HCT116 (cell line): ENCODE results near the gene UBQLN1.

Source experiments
- CEBPB ChIP-seq: IDR thresholded peaks from 2 replicates; pipeline ENCODE4 v1.6.1; 2012; ENCODE audit warnings: low read depth
- ELF1 ChIP-seq: IDR thresholded peaks from 2 replicates; pipeline ENCODE4 v1.6.1; 2012; ENCODE audit warnings: low read depth, borderline replicate concordance
- EZH2 ChIP-seq: fragments of 200-600 bp; sonication (generic); IDR thresholded peaks from 2 replicates; pipeline ENCODE4 v1.6.1; 2017; ENCODE audit warnings: antibody characterized with exemption, mixed run types
- EZH2phosphoT487 ChIP-seq: fragments of 200-600 bp; IDR thresholded peaks from 2 replicates; pipeline ENCODE4 v1.6.1; 2018; ENCODE audit warnings: antibody characterized with exemption, borderline replicate concordance
- JUND ChIP-seq: IDR thresholded peaks from 2 replicates; pipeline ENCODE4 v1.6.1; 2012
- MAX ChIP-seq: IDR thresholded peaks from 2 replicates; pipeline ENCODE4 v1.6.1; 2012
- POLR2A ChIP-seq: IDR thresholded peaks from 2 replicates; pipeline ENCODE4 v1.7.0; 2011; ENCODE audit warnings: borderline replicate concordance; ENCODE audit not compliant: insufficient read depth, insufficient read length; ENCODE audit errors: extremely low read depth
- POLR2AphosphoS5 ChIP-seq: IDR thresholded peaks from 2 replicates; pipeline ENCODE4 v1.6.1; 2011; ENCODE audit warnings: mild to moderate bottlenecking, low read depth, low read length, moderate library complexity
- SIN3A ChIP-seq: IDR thresholded peaks from 2 replicates; pipeline ENCODE4 v1.6.1; 2012; ENCODE audit warnings: low read depth
- ZBTB33 ChIP-seq: IDR thresholded peaks from 2 replicates; pipeline ENCODE4 v1.6.1; 2011; ENCODE audit warnings: mild to moderate bottlenecking, low read length, moderate library complexity; ENCODE audit not compliant: insufficient replicate concordance; ENCODE audit errors: extremely low read depth
- TF ChIP-seq, protein P1 (sequence below), 3 experiments: fragments of 200-600 bp in 1 of 3; sonication (generic) in 1 of 3; IDR thresholded peaks in 2 of 3; conservative IDR thresholded peaks in 1 of 3; 2 replicates each; pipeline ENCODE4 v1.5.1; 2012 to 2017; ENCODE audit warnings: low read depth in 2 of 3, low read length in 2 of 3, antibody characterized with exemption in 1 of 3, borderline replicate concordance in 1 of 3, control low read depth in 1 of 3, mild to moderate bottlenecking in 1 of 3, mixed read lengths in 1 of 3, mixed run types in 1 of 3, moderate library complexity in 1 of 3; ENCODE audit not compliant: insufficient read depth in 1 of 3

DNA sequence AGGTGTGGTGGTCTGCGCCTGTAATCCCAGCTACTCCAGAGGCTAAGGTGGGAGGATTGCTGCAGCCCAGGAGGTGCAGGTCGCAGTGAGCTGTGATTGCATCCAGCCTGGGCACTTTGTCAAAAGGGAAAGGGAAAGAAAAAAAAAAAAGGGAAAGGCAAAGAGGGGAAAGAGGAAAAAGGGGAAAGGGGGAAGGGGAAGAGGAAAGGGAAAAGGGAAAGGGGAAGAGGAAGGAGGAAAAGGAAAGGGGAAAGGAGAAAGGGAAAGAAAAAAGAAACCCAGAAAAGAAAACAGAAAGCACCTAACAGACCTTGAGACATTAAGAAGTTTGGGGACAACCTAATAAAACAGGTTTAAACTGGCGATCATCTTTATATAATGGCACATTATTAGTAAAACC lies 44.8 kb downstream of the UBQLN1 start:
- TF ChIP-seq POLR2AphosphoS5, result no peak
- TF ChIP-seq MAX, result no peak
- TF ChIP-seq, protein P1, sequence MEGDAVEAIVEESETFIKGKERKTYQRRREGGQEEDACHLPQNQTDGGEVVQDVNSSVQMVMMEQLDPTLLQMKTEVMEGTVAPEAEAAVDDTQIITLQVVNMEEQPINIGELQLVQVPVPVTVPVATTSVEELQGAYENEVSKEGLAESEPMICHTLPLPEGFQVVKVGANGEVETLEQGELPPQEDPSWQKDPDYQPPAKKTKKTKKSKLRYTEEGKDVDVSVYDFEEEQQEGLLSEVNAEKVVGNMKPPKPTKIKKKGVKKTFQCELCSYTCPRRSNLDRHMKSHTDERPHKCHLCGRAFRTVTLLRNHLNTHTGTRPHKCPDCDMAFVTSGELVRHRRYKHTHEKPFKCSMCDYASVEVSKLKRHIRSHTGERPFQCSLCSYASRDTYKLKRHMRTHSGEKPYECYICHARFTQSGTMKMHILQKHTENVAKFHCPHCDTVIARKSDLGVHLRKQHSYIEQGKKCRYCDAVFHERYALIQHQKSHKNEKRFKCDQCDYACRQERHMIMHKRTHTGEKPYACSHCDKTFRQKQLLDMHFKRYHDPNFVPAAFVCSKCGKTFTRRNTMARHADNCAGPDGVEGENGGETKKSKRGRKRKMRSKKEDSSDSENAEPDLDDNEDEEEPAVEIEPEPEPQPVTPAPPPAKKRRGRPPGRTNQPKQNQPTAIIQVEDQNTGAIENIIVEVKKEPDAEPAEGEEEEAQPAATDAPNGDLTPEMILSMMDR (IDR thresholded peaks at IDR 0.05 in 2 of 3, conservative IDR thresholded peaks at IDR 0.05 in 1 of 3; ENCODE audit: borderline replicate concordance in 1 of 3, insufficient read depth in 1 of 3, low read depth in 2 of 3, low read length in 2 of 3), result no peak
- TF ChIP-seq CEBPB, result no peak
- TF ChIP-seq ELF1, result no peak
- TF ChIP-seq JUND, result no peak
- no peak for TF ChIP-seq EZH2
- no peak for TF ChIP-seq SIN3A
- TF ChIP-seq ZBTB33, result no peak
- TF ChIP-seq POLR2A, result no peak
- no peak for TF ChIP-seq EZH2phosphoT487
